Measurements from ENCODE around the gene DOCK7.

DNA sequence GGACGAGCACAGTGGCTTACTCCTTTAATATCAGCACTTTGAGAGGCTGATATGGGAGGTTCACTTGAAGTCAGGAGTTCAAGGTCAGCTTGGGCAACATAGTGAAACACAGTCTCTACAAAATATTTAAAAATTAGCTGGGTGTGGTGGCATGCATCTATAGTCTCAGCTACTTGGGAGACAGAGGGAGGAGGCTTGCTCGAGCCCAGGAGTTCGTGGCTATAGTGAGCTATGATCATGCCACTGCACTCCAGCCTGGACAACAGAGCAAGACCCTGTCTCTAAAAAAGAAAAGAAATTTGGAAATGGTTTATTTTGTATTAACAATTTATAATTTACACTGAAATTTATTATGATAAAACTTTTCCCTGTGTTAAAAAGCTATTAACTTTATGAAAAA, 92.5 kb downstream of the DOCK7 start:
- TF ChIP-seq POLR2A (IDR thresholded peaks at IDR 0.05; ENCODE audit: low read length) (no peak), GATA1 (IDR thresholded peaks at IDR 0.05; ENCODE audit: low read depth, low read length) (no peak)

All from erythroblast (primary cell).